Subcutaneous abdominal adipose tissue (tissue), 5 donors: Measurements from ENCODE around the gene ZNF672.
"Not testable (repeated sequence)": the region's sequence is repeated elsewhere in the genome, so short reads cannot be mapped to it uniquely, and the experiment has no call there.

ENCODE experiments used
- H3K27ac ChIP-seq: one replicate; pipeline ENCODE4 v1.7.0; 2013; ENCODE audit warnings: low read depth, mild to moderate bottlenecking, inconsistent platforms, low read length, moderate library complexity
- H3K27me3 ChIP-seq, 5 donors: one replicate each; pipeline ENCODE4 v1.7.0; 2013; ENCODE audit warnings: low read length in 5 of 5, inconsistent platforms in 1 of 5; ENCODE audit not compliant: control insufficient read depth in 5 of 5, insufficient read depth in 4 of 5
- H3K36me3 ChIP-seq, 5 donors: one replicate each; pipeline ENCODE4 v1.7.0; 2013; ENCODE audit warnings: low read length in 5 of 5; ENCODE audit not compliant: control insufficient read depth in 5 of 5, insufficient read depth in 5 of 5
- H3K4me1 ChIP-seq, 5 donors: one replicate each; pipeline ENCODE4 v1.7.0; 2013; ENCODE audit warnings: low read length in 5 of 5, mild to moderate bottlenecking in 3 of 5, moderate library complexity in 1 of 5; ENCODE audit not compliant: control insufficient read depth in 5 of 5, insufficient read depth in 5 of 5
- H3K4me3 ChIP-seq, 5 donors: one replicate each; pipeline ENCODE4 v1.7.0; 2013; ENCODE audit warnings: low read length in 5 of 5, low read depth in 1 of 5
- H3K9ac ChIP-seq, 5 donors: one replicate each; pipeline ENCODE4 v1.7.0; 2013; ENCODE audit warnings: low read length in 5 of 5, mild to moderate bottlenecking in 4 of 5, moderate library complexity in 3 of 5
- H3K9me3 ChIP-seq, 5 donors: one replicate each; pipeline ENCODE4 v1.7.0; 2013; ENCODE audit warnings: low read length in 5 of 5; ENCODE audit not compliant: control insufficient read depth in 5 of 5
- donor health status: healthy.
- donor health status: healthy.
- donor health status: healthy.
- donor health status: healthy.
- donor health status: healthy.

Gene ZNF672

GRCh38 chr1:248873409-248873992, 35.5 kb downstream of the ZNF672 start:
- H3K4me3 ChIP-seq = peak overlapping the region; percentile 72 to 97 (median 91)
- H3K9me3 ChIP-seq = peaks cover 0 to 6% (median 0%) of the 10 kb centered on the region in 5 donors
- peak overlapping the region; percentile 76 to 100 (median 86) for H3K9ac ChIP-seq
- H3K27ac ChIP-seq = peak overlapping the region; percentile 90
- peaks cover 0 to 3% (median 0%) of the 10 kb centered on the region in 5 donors for H3K36me3 ChIP-seq
- H3K4me1 ChIP-seq = peaks cover 7 to 12% (median 10%) of the 10 kb centered on the region in 5 donors
- peaks cover 0 to 9% (median 0%) of the 10 kb centered on the region in 5 donors for H3K27me3 ChIP-seq

DNA sequence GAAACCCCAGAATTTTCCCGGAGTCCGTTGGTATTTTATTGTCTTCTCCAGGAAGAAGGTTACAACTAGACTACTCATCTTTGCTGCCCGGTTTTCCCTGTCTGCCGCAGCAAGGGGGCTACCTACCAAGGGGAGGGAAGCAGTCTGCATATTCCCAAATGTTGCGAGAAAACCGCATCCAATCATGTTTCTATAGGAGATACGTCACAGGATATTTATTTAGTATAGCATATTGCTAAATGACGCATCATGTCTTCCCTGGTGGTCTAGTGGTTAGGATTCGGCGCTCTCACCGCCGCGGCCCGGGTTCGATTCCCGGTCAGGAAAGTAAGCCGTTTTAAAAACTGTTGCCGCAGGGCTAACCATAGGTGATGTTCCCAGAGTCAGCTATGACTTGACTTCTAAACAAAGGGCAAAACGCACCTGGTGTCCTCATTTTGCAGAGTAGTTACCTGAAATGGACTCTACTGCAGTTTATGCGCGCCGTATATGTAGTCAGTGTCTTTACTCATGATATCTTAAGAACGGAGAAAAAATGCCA, 36.0 kb downstream of the ZNF672 start:
- H3K4me3 ChIP-seq = peak overlapping the region; percentile 72 to 97 (median 88)
- H3K4me1 ChIP-seq = peaks cover 7 to 12% (median 10%) of the 10 kb centered on the region in 5 donors
- peaks cover 0 to 9% (median 0%) of the 10 kb centered on the region in 5 donors for H3K27me3 ChIP-seq
- peaks cover 0 to 3% (median 0%) of the 10 kb centered on the region in 5 donors for H3K36me3 ChIP-seq
- H3K27ac ChIP-seq = peak overlapping the region; percentile 90
- H3K9ac ChIP-seq = peak overlapping the region in 4 of 5 donors; percentile 76 to 100 (median 90)
- peaks cover 0 to 6% (median 0%) of the 10 kb centered on the region in 5 donors for H3K9me3 ChIP-seq

DNA sequence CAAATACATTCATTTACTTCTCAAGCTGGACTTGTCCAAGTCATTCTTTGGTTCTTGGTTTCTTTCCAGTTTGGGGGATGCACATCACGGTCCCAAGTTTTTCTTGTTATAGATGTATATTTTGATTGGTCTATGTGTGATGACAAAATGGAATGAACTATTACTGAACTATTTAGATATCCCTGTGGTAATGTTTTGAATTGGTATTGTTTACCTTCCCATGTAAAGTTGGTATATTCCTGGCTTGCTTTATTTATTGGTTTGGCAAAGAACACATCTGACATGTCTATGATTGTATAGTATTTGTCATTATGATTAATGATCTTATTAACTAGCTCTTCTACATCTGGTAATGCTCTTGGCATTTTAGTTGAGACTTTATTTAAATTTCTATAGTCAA, 43.2 kb downstream of the ZNF672 start:
- H3K4me3 ChIP-seq = no peak overlapping the region
- peaks cover 0 to under 1% (median 0%) of the 10 kb centered on the region in 5 donors for H3K4me1 ChIP-seq
- H3K27ac ChIP-seq = no peak overlapping the region
- no peaks in the 10 kb centered on the region for H3K9me3 ChIP-seq
- no peak overlapping the region for H3K9ac ChIP-seq
- no peaks in the 10 kb centered on the region for H3K27me3 ChIP-seq
- no peaks in the 10 kb centered on the region for H3K36me3 ChIP-seq

- not testable (repeated sequence) for H3K9me3 ChIP-seq, H3K9ac ChIP-seq, H3K36me3 ChIP-seq, H3K4me1 ChIP-seq, H3K27ac ChIP-seq, H3K4me3 ChIP-seq, H3K27me3 ChIP-seq
Measured at GRCh38 chr1:248882427-248882826, 44.4 kb downstream of the ZNF672 start.

GRCh38 chr1:248884632-248885295, 46.7 kb downstream of the ZNF672 start:
- Histone ChIP-seq H3K27ac (no peak overlapping the region), H3K9me3 (no peaks in the 10 kb centered on the region), H3K36me3 (no peaks in the 10 kb centered on the region), H3K27me3 (no peaks in the 10 kb centered on the region), H3K4me1 (peaks cover 0 to 6% (median 4%) of the 10 kb centered on the region in 5 donors), H3K9ac (no peak overlapping the region), H3K4me3 (no peak overlapping the region)

DNA sequence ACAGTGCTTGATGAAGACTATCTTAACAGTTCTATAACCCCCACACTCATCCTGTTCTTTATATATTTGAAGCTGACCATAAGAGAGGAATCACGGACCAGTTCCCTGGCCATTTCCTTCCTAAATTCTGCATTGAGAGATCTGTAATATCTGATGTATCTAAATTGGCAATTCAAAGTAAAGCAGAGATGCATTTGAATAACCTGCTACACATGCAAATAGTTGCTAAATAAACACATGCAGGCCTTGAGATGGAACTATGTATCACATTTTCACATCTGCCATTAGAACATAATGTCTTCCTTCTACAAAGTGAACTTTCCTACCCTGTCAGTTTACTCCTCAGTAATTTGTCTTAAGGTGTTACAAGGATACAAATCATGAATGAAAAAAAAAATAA, 47.6 kb downstream of the ZNF672 start:
- Histone ChIP-seq H3K4me3 (no peak overlapping the region), H3K36me3 (no peaks in the 10 kb centered on the region), H3K4me1 (peaks cover 0 to 6% (median 4%) of the 10 kb centered on the region in 5 donors), H3K9ac (no peak overlapping the region), H3K27ac (no peak overlapping the region), H3K9me3 (no peaks in the 10 kb centered on the region), H3K27me3 (peaks cover 0 to 3% (median 0%) of the 10 kb centered on the region in 5 donors)

DNA sequence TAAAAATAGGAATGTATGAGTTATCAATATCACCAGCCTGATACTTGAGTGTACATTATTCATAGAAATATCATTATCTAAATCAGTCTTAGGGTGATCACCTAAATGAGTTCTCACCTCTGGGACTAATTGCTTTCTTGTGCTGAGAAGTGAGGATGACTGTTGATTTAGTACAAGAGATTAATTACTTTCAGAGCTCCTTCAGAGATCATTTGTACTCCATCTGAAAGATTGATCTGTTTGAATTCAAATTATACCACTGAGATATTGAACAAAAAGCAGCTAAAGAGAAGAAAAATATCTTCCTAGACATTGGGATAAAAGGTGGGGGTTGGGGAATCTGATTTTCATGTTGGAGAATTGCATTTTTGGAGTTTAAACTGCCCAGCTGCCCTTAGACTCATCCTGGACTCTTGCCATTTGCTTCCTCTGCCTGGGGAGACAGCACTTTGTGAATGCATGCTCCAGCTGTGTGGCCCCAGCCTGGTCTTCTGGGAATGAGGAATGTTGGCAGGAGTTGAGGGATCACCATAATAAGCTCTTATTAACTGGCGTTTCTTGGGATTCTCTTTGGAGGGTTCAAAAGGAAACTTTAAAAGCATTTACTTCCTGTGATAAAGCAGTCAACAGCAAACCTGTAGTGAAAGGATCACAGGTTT, 48.3 kb downstream of the ZNF672 start:
- Histone ChIP-seq H3K9ac (no peak overlapping the region), H3K27ac (no peak overlapping the region), H3K4me3 (no peak overlapping the region), H3K27me3 (peaks cover 0 to 4% (median 0%) of the 10 kb centered on the region in 5 donors), H3K9me3 (no peaks in the 10 kb centered on the region), H3K4me1 (peaks cover 0 to 6% (median 4%) of the 10 kb centered on the region in 5 donors), H3K36me3 (no peaks in the 10 kb centered on the region)

GRCh38 chr1:248889914-248890243, 51.9 kb downstream of the ZNF672 start:
- not testable (repeated sequence) for H3K9ac ChIP-seq, H3K4me3 ChIP-seq, H3K9me3 ChIP-seq, H3K36me3 ChIP-seq, H3K27ac ChIP-seq, H3K27me3 ChIP-seq, H3K4me1 ChIP-seq

DNA sequence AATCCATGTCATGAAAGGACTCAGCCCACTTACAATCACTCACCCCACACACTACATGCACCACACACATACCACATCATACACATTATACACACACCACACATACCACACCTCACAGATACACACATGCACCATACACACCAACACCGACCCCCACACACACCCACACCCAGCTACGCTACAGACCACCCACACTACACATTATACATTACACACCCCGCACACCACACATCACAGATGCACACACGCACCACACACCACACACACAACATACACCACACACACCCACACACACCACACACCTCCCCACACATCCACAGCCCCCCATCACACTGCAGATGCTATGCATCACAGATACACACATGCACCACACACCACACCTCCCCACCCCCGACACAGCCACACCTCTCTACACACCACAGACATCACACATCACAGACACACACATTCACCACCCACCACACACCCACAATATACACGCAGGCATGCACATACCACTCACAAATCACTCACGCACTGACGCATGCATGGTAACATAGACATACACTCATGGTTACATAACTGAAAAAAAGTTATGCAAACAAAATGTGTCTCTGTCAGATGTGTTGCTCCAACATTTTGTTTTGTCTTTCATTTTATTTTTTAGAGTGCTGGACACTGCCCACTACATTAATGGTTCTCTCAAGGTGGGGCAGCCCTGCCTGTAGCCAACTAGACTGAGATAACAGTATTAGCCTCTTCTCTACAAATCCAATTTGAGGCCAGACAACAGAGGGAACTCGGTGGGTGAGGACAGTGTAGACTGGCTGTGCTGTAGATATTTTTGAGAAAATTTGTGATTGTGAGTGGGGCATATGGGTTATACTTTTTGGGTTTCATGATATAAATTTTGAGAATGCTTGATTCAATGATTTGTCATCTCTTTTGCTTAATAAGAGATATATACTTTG, 52.8 kb downstream of the ZNF672 start:
- Histone ChIP-seq H3K4me3 (no peak overlapping the region), H3K9ac (no peak overlapping the region), H3K36me3 (no peaks in the 10 kb centered on the region), H3K4me1 (peaks cover 0 to 6% (median 4%) of the 10 kb centered on the region in 5 donors), H3K9me3 (no peaks in the 10 kb centered on the region), H3K27me3 (peaks cover 0 to 4% (median 0%) of the 10 kb centered on the region in 5 donors), H3K27ac (no peak overlapping the region)
